ENCODE data around the gene MAP1A. TPM values are rescaled to one million over a fixed set of nuclear protein-coding genes. Genes with fewer than 3 reads are reported as not detected.

The MAP1A gene
- total and polyA plus RNA-seq, 2 of the 13 experiments (the other 11 are each of a cell fraction or from before 2014, with no cell fraction given) = 0.01 to 0.07 TPM

- in situ Hi-C loops (cut with HindIII; ENCODE audit: extremely low pct_ligation_motif_present, low pct_unique_long_range_greater_than_20kb) (no loop called here), intact Hi-C loops (cut with micrococcal nuclease; ENCODE audit: unreplicated experiment) (no loop called here)
- H3K4me3 ChIP-seq (replicated peaks in 1 of 3; ENCODE audit: insufficient read depth in 1 of 3, low read depth in 2 of 3, low read length in 3 of 3) = no peak overlapping the region
- no peak for DNase-seq (ENCODE audit: low spot score)
- no peaks in the 10 kb centered on the region for H4K20me1 ChIP-seq (ENCODE audit: insufficient read depth, low read length)
- H3K79me2 ChIP-seq (ENCODE audit: insufficient read depth, low read length) = no peaks in the 10 kb centered on the region
- H2AFZ ChIP-seq (ENCODE audit: low read length) = no peak overlapping the region
- no peaks in the 10 kb centered on the region for H3K27me3 ChIP-seq (ENCODE audit: control insufficient read depth in 1 of 2, insufficient read depth in 2 of 2, low read length in 2 of 2)
- ChIA-PET POLR2A (no interaction called here), CTCF (ENCODE audit: low intra/inter-chr PET ratio, low total read pairs) (no interaction called here)
- 0 out of 5 replicates have a peak, but pooled peaks cover 0 to 3% of the 10 kb centered on the region in 2 experiments for H3K36me3 ChIP-seq (replicated peaks in 1 of 2; ENCODE audit: control insufficient read depth in 1 of 2, insufficient read depth in 2 of 2, low read length in 2 of 2)
- 95% methylated on average over 2 of the region's 2 CpGs for WGBS (ENCODE audit: low lambda C conversion rate)
- no TSS peak for BruUV-seq (replicated peaks)
- H3K4me1 ChIP-seq (ENCODE audit: insufficient read depth, low read length) = no peaks in the 10 kb centered on the region
- no peak overlapping the region for H3K9ac ChIP-seq (ENCODE audit: insufficient read depth, low read depth, low read length)
- no peak for TF ChIP-seq FOXP4 (CRISPR knock-in tag; IDR thresholded peaks at IDR 0.05)
- no peak for TF ChIP-seq ZNF770 (CRISPR knock-in tag; IDR thresholded peaks at IDR 0.05)
- TF ChIP-seq NR2C2 (CRISPR knock-in tag; IDR thresholded peaks at IDR 0.05; ENCODE audit: borderline replicate concordance) = no peak
- no peak for TF ChIP-seq FOXC1 (CRISPR knock-in tag; IDR thresholded peaks at IDR 0.05; ENCODE audit: borderline replicate concordance)
- no peak for TF ChIP-seq SRY (CRISPR knock-in tag; IDR thresholded peaks at IDR 0.05)
- TF ChIP-seq ZNF468 (CRISPR knock-in tag; IDR thresholded peaks at IDR 0.05) = no peak
- TF ChIP-seq ZNF557 (CRISPR knock-in tag; IDR thresholded peaks at IDR 0.05) = no peak
- TF ChIP-seq ISL2 (CRISPR knock-in tag; IDR thresholded peaks at IDR 0.05) = no peak
- no peak for TF ChIP-seq TBP (CRISPR knock-in tag; IDR thresholded peaks at IDR 0.05)
- TF ChIP-seq ZNF703 (CRISPR knock-in tag; IDR thresholded peaks at IDR 0.05; ENCODE audit: borderline replicate concordance) = no peak
- TF ChIP-seq ZFP36L1 (CRISPR knock-in tag; IDR thresholded peaks at IDR 0.05) = no peak
- TF ChIP-seq ZHX1 (CRISPR knock-in tag; IDR thresholded peaks at IDR 0.05; ENCODE audit: low read depth) = no peak
- no peak for TF ChIP-seq YEATS2 (CRISPR knock-in tag; IDR thresholded peaks at IDR 0.05; ENCODE audit: borderline replicate concordance)
- TF ChIP-seq ZNF674 (CRISPR knock-in tag; IDR thresholded peaks at IDR 0.05; ENCODE audit: low read depth) = no peak
- FAIRE-seq = no peak
- no peak for ATAC-seq
- H3K9me3 ChIP-seq (ENCODE audit: low read length) = no peaks in the 10 kb centered on the region
- no peak overlapping the region for H3K4me2 ChIP-seq (ENCODE audit: low read depth, low read length)
- no peak overlapping the region for H3K27ac ChIP-seq (ENCODE audit: extremely low read length, insufficient read depth, low read length)
Measured at GRCh38 chr15:43538091-43538490, 20.7 kb downstream of the MAP1A start.

Measured in HepG2 (cell line).